HG03378 (cell line): Measurements from ENCODE around the gene ANTKMT.

ENCODE experiments used
- ATAC-seq: cut with Tn5 transposase; IDR thresholded peaks from one replicate; pipeline ENCODE4 v1.9.1; 2021; ENCODE audit warnings: mild to moderate bottlenecking, moderate library complexity; ENCODE audit not compliant: unreplicated experiment

The ANTKMT gene

DNA sequence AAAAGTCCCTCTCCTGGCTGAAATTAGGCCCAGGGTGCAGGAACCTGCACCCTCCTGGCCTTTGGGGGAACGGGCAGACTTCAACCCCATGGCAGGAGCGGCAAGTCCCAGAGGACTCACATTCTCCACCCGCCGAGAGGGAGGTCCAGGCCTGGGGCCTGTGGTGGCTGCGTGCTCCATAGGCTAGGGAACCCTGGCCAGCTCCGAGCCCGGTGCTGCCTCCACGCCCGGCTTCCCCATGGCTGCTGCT lies 5.2 kb downstream of the ANTKMT start:
- no peak for ATAC-seq

DNA sequence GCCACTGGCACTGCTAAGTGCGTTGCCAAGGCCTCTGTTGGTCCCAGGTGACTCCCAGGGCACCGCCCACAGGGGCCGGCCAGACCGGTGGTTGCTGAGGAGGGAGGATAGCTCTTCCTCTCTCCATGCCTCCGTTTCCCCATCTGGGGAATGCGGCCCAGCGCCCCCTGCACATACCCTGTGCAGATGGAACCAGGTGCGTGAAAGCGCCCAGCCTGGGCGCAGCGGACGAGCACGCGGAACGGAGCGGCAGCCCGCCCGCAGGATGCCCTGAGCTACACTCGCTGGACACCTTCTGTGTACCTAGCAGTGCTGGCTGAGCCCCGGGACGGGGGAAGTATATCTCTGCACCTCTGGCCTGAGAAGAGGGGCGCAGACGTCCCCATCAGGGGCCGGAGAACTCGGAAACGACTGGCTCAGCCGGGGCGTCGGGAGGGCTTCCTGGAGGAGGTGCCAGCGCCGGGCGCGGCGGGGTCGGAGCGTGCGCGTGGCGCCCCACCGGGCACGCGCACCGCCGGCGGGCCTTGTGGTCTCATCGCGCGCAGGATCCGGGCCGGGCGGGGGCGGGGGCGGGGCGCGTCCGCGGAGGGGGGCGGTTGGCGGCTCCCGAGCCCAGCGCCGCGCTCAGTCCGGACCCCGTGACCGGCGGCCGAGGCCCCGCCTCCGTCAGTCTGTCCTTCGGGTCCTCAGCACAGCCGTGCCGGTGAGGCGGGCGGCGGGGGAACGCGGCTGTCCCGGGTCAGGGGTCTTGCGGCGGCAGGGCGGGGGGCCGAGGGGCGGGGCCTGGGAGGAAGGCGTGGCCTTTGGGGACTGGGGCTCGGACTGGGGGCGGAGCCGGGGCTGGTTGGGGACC lies 5.7 kb downstream of the ANTKMT start, which contains the start of the genes CCDC78 and HAGHL:
Gene CCDC78, minus strand, starts transcription at position 6 of the 853 bp plus-strand sequence. CDS start 76 bp downstream, outside the sequence.
Gene HAGHL, plus strand, starts transcription at position 669 of the 853 bp plus-strand sequence. CDS start 404 bp downstream, outside the sequence.
- ATAC-seq, result no peak

DNA sequence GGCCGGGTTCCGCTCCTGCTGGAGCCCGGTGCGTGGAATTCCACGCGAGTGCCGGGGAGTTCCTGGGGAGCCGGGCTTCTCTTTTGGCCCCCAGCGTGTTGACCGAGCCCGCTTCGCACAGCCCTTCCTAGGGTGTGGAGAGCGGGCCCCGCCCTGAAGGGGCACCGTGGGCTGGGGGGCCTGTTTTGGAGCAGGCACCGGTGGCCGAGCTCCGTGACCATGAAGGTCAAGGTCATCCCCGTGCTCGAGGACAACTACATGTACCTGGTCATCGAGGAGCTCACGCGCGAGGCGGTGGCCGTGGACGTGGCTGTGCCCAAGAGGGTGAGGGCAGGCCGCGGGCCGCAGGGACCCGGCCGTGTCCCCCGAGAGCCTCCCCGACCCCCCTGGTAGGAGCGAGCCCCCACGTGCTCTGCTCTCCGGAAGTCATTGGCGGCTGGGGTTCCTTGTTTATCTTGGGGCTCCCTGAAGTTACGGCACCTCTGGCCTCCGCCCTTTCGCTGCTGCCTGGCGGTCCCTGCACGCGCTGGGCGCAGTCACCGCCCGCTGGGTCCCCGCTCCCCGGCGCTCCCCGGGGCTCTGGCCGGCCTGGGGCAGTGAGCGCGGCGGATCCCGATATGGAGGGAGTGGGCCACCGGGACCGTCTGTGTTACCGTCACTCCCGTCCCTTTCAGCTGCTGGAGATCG lies 6.5 kb downstream of the ANTKMT start:
- no peak for ATAC-seq

DNA sequence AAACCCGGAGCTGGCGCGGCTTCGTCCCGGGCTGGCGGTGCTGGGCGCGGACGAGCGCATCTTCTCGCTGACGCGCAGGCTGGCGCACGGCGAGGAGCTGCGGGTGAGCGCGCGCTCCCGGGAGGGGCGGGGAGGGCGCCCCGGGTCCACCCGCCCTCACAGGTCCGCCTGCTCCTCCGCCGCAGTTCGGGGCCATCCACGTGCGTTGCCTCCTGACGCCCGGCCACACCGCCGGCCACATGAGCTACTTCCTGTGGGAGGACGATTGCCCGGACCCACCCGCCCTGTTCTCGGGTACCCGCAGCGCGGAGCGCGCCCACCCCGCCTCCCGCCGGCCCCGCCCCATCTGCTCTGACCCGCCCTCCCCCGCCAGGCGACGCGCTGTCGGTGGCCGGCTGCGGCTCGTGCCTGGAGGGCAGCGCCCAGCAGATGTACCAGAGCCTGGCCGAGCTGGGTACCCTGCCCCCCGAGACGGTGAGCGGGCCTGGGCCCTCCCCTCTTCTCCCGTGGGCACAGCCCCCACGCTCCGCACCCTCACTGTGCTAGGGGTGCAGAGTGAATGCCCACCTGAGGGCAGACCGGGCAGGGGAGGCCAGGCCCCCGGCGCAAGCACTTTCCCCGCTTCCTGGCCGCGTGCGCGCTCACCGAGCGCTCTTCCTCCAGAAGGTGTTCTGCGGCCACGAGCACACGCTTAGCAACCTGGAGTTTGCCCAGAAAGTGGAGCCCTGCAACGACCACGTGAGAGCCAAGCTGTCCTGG lies 7.4 kb downstream of the ANTKMT start:
- ATAC-seq, result no peak

DNA sequence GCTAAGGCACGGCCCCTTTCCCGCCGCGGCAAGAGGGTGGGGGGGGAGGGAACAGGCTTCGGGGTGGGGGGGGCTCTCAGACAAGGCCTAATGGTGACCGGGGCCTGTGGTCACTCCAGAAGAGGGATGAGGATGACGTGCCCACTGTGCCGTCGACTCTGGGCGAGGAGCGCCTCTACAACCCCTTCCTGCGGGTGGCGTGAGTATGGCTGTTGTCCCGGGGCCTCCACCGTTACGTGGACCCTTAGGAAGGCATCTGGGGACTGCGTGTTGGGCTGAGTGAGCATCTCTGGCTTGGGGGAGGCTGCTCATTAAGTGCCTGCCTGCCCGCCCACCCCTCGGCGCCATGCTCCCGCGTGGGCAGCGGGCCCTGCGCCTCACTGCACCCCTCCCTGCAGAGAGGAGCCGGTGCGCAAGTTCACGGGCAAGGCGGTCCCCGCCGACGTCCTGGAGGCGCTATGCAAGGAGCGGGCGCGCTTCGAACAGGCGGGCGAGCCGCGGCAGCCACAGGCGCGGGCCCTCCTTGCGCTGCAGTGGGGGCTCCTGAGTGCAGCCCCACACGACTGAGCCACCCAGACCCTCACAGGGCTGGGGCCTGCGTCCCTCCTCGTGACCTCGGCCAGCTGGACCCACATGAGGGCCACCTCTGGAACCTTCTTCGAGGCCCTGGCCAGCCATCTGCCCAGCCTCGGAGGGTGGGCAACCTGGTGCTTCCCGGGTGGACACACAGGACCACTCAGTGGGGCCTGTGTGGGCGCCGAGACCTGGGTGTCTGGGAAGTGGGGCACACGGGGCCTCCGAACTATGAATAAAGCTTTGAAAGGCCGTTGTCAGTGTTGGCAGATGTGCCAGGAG lies 8.2 kb downstream of the ANTKMT start:
- no peak for ATAC-seq

DNA sequence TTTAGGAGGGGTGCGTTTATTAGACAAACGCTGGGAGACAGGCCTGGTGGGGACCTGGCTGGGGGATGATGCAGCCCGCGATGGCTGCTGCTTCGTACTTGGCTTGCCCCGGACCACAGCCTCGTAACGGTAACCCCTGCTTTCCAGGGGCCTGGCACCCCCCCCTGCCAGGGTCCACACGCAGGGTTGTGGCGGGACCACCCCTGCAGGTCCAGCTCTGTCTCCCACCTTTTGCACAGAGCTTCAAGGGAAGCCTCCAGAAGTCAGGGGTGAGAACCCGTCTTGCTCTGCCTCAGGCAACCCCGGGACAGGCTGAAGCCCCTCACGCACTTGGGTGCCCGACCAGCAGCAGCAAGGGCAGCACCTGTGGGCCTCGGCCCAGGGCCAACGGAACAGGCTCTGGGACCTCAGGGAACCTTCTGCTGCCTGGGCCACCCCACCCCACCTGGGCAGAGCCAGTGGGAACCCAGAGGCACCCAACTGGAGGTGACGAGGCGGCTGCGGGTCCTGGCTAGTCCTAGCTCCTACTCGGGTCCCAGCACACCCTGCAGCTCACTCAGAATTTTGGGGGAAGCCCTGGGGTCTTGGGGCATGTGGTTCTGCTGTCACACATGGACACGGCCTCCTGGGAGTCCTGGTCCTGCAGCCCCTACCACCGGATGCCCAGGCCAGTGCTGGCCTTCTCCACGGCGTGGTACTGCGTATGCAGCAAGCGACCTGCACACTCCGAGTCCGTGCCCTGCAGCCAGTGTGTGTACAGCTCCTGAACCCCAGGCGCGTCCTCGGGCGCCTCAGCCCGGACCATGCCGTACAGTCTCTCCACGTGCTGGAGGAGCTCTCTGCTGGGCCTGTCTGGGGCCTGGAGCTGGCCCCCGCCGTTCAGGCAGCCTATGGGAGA lies 9.1 kb downstream of the ANTKMT start:
- ATAC-seq, result no peak

DNA sequence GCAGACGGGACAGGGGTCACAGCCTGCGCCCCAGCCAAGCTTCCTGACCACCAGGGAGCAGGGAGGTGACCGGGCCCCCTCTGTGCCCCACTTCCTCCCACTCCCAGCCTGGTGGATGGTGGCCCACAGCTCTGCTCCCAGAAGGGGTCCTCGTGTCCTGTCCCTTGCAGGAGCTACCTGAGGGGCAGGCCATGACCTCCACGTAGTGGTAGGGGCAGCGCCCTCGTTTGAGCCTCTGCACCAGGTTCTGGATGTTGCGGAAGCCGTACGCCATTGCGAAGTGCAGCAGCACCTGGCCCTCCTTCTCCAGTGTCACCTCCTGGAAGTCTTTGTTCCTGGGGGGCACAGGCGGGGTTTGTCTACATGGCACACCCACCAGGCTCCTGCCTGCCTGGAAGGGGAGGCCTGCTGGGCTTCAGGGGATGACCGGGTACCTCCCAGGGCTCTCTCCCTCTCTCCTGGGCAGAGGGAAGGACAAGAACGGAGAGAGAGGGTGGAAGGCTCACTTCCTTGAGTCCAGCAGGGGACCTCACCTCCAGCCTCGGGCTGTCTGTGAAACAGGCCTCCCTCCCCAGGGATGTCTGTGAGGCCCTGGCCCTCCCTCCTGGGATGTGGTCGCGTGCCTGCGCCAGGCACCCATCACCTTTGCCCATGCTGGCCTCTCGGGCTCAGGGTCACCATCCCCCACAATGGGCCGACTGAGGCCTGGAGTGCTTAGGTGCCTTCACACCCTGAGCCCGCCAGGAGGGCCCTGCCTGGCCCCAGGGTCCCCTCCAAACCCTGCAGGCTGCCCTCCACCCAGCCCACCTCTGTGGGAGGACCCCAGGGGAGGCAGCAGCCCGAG lies 9.9 kb downstream of the ANTKMT start:
- no peak for ATAC-seq

DNA sequence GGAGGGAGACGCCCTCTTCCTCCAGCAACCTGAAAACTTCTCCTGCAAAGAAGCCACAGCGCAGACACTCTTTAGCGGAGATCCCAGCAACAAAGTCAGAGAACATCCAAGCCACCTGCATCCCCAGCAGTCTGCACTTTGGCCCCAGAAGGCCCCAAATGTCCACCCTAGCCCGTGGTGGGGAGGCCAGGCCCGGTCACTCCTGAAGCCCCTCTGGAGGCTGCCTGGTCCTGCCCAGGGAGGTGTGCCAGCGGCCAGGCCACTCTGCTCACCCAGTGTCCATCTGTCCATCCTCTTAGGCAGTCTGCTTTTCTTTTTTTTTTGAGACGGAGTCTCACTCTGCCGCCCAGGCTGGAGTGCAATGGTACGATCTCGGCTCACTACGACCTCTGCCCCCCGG lies 11.4 kb downstream of the ANTKMT start:
- ATAC-seq, result no peak

DNA sequence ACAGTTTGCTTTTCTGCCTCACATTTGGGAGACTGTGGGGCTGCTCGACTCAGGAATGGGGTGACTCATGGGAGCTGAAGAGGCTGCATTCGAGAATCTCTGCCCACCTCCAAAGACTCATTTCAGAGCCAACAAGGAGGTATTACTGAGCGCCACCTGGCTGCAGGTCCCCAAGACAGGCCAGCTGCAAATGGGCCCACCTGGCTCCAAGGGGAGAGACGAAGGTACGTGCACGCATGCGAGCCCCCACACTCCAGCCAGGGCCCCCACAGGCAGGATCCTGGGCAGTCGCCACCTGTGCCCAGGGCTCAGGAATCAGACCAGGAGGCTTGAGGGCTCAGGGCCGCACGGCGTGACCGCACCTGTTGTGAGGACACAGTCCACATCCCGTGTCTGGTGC lies 12.0 kb downstream of the ANTKMT start:
- ATAC-seq, result no peak

DNA sequence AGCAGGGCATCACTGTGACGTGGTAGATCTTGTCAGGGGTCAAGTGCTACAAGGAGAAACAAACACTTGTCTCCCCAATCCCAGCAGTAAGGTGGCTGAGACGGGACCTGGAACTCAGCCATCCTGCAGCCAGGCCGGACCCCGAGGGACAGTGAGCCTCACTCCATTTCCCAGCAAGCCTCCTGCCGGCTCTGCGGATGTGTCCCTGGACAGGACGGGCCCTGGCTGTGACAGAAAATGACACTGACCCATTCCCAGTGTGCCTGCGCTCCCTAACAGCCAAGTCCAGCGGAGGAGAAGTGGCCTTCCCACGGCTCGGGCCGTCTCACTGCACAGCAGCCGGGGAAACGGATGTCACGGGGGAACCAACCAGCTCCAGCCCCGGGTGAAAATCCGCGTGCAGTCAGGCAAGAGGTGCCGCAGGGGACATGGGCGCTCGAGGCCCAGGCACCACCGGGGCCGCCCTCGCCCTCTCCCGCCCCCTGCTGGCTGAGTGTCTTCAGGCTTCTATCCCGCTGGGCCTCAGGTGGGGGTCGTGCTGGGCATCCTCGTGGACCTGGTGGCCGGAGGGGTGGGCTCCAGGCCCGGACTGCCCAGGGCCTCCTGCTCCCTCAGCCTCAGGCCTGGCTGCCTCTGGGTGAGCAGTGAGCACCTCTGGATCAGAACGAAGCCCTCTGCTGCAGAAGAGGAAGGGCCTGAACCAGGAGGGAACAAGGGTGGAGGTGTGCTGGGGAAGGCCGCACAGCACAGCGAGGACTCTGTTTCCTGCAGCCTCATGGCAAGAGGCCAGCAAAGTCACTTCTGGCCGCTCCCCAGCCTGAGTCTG lies 12.6 kb downstream of the ANTKMT start:
- ATAC-seq, result no peak

DNA sequence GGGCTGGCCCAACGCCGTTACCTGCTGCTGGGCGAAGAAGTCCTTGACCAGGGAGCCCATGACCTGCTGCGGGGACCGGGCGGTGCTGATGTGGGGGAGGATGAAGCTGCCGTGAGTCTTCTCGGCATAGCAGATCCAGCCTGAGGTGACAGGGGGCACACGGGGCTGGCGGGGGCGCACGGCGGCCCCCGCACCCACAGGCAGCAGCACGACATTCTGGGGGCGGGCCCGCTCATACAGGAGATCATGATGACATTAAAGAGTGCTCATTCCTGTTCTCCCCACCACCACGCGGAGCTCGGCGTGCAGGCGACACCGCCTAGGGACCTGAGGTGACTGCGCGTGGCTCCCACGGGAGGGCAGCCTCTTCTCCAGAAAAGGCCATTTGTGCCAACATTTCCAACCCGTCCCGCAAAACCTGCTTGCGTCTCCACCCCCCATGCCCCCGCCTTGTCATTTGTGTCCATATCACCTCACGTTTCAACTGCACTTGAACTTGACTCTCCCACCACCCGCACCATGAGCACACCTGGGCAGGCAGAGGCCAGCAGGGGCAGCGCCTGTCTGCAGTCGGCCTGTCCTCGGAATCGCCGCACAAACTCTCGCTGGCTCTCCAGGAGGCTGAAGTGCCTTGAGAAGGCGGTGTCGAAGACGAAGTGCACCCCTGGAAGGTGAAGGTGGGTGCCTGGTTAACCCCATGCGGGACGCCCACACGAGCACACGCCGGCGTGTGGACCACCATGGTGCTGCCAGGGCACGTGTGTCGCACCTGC lies 13.4 kb downstream of the ANTKMT start:
- ATAC-seq, result no peak

DNA sequence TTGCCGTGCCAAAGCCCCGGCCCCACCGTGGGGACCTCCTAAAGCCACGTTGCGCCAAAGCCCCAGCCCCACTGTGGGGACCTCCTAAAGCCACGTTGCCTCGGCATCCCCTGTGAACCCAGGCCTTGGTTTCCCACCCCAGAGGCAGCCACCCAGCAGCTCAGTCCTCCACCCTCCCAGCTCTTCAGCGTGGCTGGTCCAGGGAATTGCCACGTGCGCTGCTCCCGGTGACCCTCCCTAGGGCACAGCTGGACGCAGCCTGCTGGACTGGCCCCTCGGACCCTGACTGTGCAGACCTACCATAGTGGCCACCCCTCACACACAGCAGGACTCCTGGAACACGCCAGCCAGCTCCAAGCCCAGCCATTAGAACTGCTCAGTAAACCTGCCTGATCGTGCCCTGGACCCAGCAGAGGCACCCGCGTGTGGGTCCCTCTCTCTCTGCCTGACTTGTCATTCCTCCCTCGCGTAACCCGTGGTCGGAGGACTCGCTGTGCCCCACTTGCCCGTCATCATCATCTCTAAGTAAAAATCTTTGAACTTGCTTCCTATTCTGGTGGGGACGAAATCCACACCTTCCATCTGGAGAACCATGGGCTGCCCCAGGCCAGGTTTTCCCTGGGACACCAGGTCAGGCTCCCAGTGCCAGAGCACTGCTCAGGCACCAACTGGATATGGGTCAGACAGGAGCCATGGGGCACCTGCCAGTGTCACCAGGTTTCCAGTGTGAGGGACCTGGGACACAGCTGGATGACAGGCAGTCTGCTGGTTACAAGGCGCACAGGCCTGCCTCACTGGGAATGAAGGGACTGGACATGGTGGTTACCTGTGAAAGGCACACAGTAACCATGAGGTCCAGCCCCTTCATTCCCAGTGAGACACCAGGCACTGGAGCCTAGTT lies 14.3 kb downstream of the ANTKMT start:
- no peak for ATAC-seq

DNA sequence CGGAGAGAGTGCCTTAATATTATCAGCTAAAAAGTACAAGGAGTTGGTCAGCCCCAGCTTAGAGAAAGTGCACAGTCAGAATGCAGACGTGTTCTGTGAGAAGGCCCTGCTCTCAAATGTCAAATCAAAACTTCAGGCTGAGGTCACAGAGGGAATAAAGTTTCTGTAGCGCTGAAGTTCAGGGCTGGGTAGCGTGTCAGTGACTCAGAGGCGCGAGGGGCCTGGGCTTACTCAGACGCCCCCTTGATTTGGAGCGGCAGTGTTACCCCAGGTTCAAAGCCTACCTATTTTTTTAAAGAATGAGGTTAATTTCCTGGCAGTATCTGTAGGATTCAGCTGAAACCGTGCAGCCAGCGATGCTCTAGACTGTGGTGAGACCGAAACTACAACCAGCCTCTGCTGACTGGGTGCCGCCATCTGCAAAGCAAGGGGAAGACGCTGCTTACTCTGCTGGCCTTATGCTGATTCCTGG lies 15.1 kb downstream of the ANTKMT start:
- no peak for ATAC-seq

DNA sequence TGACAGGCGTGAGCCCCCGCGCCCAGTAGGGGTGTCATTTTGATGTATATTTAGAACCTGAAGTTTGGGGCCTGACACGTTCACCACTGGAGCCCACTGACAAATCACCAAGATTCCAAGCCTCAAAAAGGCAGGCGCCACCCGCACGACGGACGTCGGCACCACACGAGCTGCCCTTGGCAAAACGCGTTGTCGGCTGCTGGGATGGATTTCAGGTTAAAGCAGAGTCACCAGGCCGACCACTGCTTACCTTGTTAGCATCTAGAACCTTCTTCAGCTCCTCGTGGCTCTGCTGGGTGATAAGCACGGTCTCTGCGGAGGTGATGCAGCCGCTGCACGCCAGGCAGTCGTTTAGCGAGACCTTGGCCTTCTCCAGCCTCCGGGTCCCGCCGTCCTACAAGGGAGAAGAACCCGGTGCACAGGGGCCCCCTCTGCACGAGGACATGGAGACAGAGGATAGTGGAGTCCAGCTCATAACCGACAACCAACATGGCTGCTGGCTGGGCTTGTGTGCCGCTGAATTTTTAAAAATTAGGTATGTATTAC lies 16.1 kb downstream of the ANTKMT start:
- no peak for ATAC-seq

DNA sequence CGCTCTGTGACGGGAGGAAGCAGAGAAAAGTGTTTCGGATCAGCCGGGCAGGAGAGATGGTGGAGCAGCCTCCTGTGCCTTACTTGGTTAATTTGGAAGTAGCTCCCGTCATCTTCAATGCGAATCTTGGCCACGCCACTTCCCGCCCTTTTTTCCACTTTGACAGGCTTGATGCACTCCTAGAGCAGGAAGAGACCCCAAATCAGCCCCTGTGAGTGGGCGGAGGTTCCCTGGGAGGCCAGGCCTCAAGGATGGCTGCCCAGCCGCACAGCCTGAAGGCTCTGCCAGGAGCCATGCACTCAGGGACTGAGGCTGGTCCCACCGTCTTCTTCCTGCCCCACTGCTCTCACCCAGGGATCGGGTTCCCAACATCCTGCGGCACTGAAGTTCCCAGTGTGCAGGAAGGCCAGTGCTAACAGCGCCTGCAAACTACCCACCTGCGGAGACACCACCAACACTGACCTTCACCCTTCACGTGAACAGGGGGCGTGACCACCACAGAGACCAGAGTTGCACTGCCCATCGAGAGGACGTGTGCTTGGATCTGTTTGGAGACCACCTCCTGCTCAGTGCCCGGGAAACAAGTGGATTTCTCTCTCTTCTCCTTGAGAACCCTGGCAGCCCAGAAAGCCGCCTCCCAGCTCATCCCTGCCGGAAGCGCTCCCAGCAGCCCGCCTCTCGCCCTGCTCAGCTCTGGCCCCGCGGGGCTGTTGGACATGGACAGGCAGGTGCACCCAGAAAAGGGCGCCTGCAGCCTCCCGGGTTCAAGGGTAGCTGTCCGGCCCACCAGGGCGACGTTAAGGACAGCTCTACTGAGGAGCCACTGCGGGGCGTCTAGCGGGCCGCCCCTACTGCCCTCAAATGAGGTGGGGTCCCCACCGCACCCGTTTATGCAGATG lies 18.9 kb downstream of the ANTKMT start:
- no peak for ATAC-seq
